K562 (cell line): ENCODE measurements around the gene ZNF275. TPM values are rescaled to one million over a fixed set of nuclear protein-coding genes. Genes with fewer than 3 reads are reported as not detected.
"Not testable (repeated sequence)": the region's sequence is repeated elsewhere in the genome, so short reads cannot be mapped to it uniquely, and the experiment has no call there.

Source experiments
- ATAC-seq: fragments of 200-7000 bp; cut with Tn5 transposase; 3 replicates; pipeline ENCODE4 v1.9.1; 2020; ENCODE audit warnings: moderate library complexity
- BruUV-seq: library from RNA; stranded (reverse); fragments of 400-500 nt; replicated peaks from 2 replicates; lab custom pipeline; 2021; lab: Mats Ljungman, UMichigan
- CTCF ChIA-PET: fragments of 300-600 bp; formaldehyde crosslinking; extraction: SDS; loops from one replicate; lab custom pipeline; 2021; ENCODE audit warnings: low intra/inter-chr PET ratio; lab: Yijun Ruan, JAX
- POLR2A ChIA-PET: fragments of 300-600, 350-650 bp; sonication (Branson Sonifier 250); formaldehyde crosslinking; extraction: SDS; loops from one replicate; lab custom pipeline; 2021; ENCODE audit warnings: antibody characterized with exemption, inconsistent platforms; lab: Yijun Ruan, JAX
- DNase-seq, 4 experiments: peaks; one replicate each; pipeline versions ENCODE4 v3.0.0 to v3.0.0-alpha.2; 2011 to 2018; ENCODE audit warnings: low spot score in 3 of 4, mixed read lengths in 3 of 4; ENCODE audit errors: extremely low read depth in 1 of 4
- FAIRE-seq: peaks from 2 replicates; lab custom pipeline; 2011; peaks lifted over from hg19 to GRCh38; lab: Jason Lieb, UNC
- H2AFZ ChIP-seq: 2 replicates; pipeline ENCODE4 v1.6.0; 2011; ENCODE audit warnings: low read depth, low read length, control low read depth, inconsistent platforms
- H3K27ac ChIP-seq: fragments of 200-600 bp; 3 replicates; pipeline ENCODE4 v1.8.0; 2011; ENCODE audit warnings: low read depth, mild to moderate bottlenecking, control low read depth, inconsistent platforms, low read length, moderate library complexity, mixed read lengths; ENCODE audit errors: extremely low read depth
- H3K27me3 ChIP-seq, 2 experiments: fragments of 300-600 bp in 1 of 2; 2 replicates in 1 of 2; 3 replicates in 1 of 2; pipeline versions ENCODE4 v1.6.0 to v1.8.0; 2011; ENCODE audit warnings: inconsistent platforms in 2 of 2, low read length in 2 of 2, mild to moderate bottlenecking in 1 of 2, mixed read lengths in 1 of 2, moderate library complexity in 1 of 2; ENCODE audit not compliant: control insufficient read depth in 2 of 2, insufficient read depth in 2 of 2
- H3K36me3 ChIP-seq: fragments of 300-600 bp; 3 replicates; pipeline ENCODE4 v1.8.0; 2011; ENCODE audit warnings: mild to moderate bottlenecking, low read length, inconsistent platforms; ENCODE audit not compliant: control insufficient read depth, insufficient read depth
- H3K4me1 ChIP-seq, 2 experiments: fragments of 200-600 bp in 1 of 2; replicated peaks in 1 of 2; 2 replicates in 1 of 2; 3 replicates in 1 of 2; pipeline versions ENCODE4 v1.5.1 to v1.8.0; 2011; ENCODE audit warnings: inconsistent platforms in 2 of 2, low read length in 2 of 2, mild to moderate bottlenecking in 1 of 2, mixed read lengths in 1 of 2, moderate library complexity in 1 of 2; ENCODE audit not compliant: control insufficient read depth in 2 of 2, insufficient read depth in 2 of 2
- H3K4me2 ChIP-seq: 2 replicates; pipeline ENCODE4 v1.6.1; 2011; ENCODE audit warnings: low read length, control low read depth, inconsistent platforms, mixed read lengths; ENCODE audit not compliant: insufficient read depth
- H3K4me3 ChIP-seq: fragments of 200-600 bp; sonication (generic), shearing (Covaris generic); 2 replicates; pipeline ENCODE4 v1.5.1; 2016; ENCODE audit warnings: control low read depth, inconsistent platforms
- H3K79me2 ChIP-seq: fragments of 200-600 bp; 3 replicates; pipeline ENCODE4 v1.8.0; 2011; ENCODE audit warnings: low read length, inconsistent platforms; ENCODE audit not compliant: control insufficient read depth, insufficient read depth
- H3K9ac ChIP-seq, 2 experiments: 2 replicates each; pipeline versions ENCODE4 v1.6.0 to v1.6.1; 2011; ENCODE audit warnings: low read depth in 2 of 2, low read length in 2 of 2, control low read depth in 1 of 2, inconsistent platforms in 1 of 2, mild to moderate bottlenecking in 1 of 2, mixed read lengths in 1 of 2; ENCODE audit not compliant: insufficient read depth in 1 of 2
- H3K9me1 ChIP-seq: one replicate; pipeline ENCODE4 v1.6.0; 2011; ENCODE audit warnings: inconsistent platforms, mild to moderate bottlenecking, low read length, moderate library complexity; ENCODE audit not compliant: control insufficient read depth, insufficient read depth
- H3K9me3 ChIP-seq: replicated peaks from 2 replicates; pipeline ENCODE4 v1.5.1; 2011; ENCODE audit warnings: low read depth, low read length, inconsistent platforms; ENCODE audit not compliant: control insufficient read depth, insufficient read depth
- H4K20me1 ChIP-seq: replicated peaks from 2 replicates; pipeline ENCODE4 v1.6.1; 2011; ENCODE audit warnings: low read length, inconsistent platforms, mixed read lengths; ENCODE audit not compliant: control insufficient read depth, insufficient read depth
- DACH1 ChIP-seq: fragments of 450-650 bp; IDR thresholded peaks from 2 replicates; pipeline ENCODE4 v1.6.1; 2018; ENCODE audit not compliant: partially characterized antibody
- MCM2 ChIP-seq: fragments of 450-650 bp; IDR thresholded peaks from 2 replicates; pipeline ENCODE4 v1.6.1; 2017; ENCODE audit warnings: low read depth, mild to moderate bottlenecking
- NR2C1 ChIP-seq, 2 experiments: fragments of 450-650 bp; IDR thresholded peaks; 2 replicates each; pipeline ENCODE4 v1.6.1; 2017; ENCODE audit warnings: mild to moderate bottlenecking in 2 of 2, antibody characterized with exemption in 1 of 2, inconsistent platforms in 1 of 2, missing compliant biosample characterization in 1 of 2, missing genetic modification characterization in 1 of 2
- PHF20 ChIP-seq: fragments of 450-650 bp; IDR thresholded peaks from 2 replicates; pipeline ENCODE4 v1.6.1; 2018; ENCODE audit not compliant: partially characterized antibody
- TAF7 ChIP-seq: fragments of 450-650 bp; IDR thresholded peaks from 2 replicates; pipeline ENCODE4 v1.6.1; 2016; ENCODE audit warnings: missing genetic modification characterization, missing compliant biosample characterization
- WHSC1 ChIP-seq: IDR thresholded peaks from one replicate; pipeline ENCODE4 v1.6.1; 2012; ENCODE audit warnings: low read length, control low read depth, inconsistent platforms
- ZNF347 ChIP-seq: fragments of 450-650 bp; formaldehyde crosslinking; IDR thresholded peaks from 2 replicates; pipeline ENCODE4 v1.4.0; 2020; ENCODE audit warnings: low read depth, mild to moderate bottlenecking, moderate library complexity
- WGBS: fragments of 100-300 bp; shearing (Covaris generic); methylation state at CpG from one replicate; pipeline ENCODE4 v1.1.6; 2016; ENCODE audit warnings: low coverage, mixed read lengths; ENCODE audit not compliant: insufficient coverage; ENCODE audit errors: missing lambda C conversion rate; 5-methylcytosine and 5-hydroxymethylcytosine counted together
- in situ Hi-C: fragments of 300-500 bp; cut with MboI; formaldehyde crosslinking; loops from 4 replicates; pipeline ENCODE4 v1.15.0; 2018; ENCODE audit warnings: inconsistent platforms, mixed read lengths
- intact Hi-C: fragments of 100-400 bp; cut with micrococcal nuclease; formaldehyde crosslinking; loops from 2 replicates; pipeline ENCODE4 v1.14.2; 2022
- polyA plus RNA-seq, 8 experiments: library from polyadenylated mRNA; depleted of rRNA in 4 of 8; stranded (reverse) in 5 of 8; unstranded in 3 of 8; fragments of >200 nt; fragmentation: Nextera tagmentation in 2 of 8; fragmentation: Illumina TruSeq in 1 of 8; extraction: Ambion mirVana in 2 of 8; extraction: Trizol in 1 of 8; gene quantifications; 2 replicates each; pipeline versions ENCODE4 v1.2.1 to v1.2.3, GENCODE V29; 2011 to 2014; ENCODE audit warnings: inconsistent platforms in 1 of 8, missing spikeins in 1 of 8
- total RNA-seq, 7 experiments: library from RNA; depleted of rRNA in 6 of 7; stranded (reverse); fragments of >200 nt in 6 of 7; fragmentation: Illumina TruSeq in 2 of 7; extraction: Trizol in 2 of 7; gene quantifications; 2 replicates each; pipeline versions ENCODE4 v1.2.1 to v1.2.3, GENCODE V29; 2011 to 2021; ENCODE audit warnings: low replicate concordance in 1 of 7
- TF ChIP-seq, protein P1 (sequence below), 2 experiments: fragments of 450-650 bp; IDR thresholded peaks; 2 replicates each; pipeline ENCODE4 v1.6.1; 2016

ZNF275 gene
- total and polyA plus RNA-seq, 9 of the 15 experiments (the other 6 are each of a cell fraction or from before 2014, with no cell fraction given) = 2.1 to 19.1 (median 12.0) TPM

DNA sequence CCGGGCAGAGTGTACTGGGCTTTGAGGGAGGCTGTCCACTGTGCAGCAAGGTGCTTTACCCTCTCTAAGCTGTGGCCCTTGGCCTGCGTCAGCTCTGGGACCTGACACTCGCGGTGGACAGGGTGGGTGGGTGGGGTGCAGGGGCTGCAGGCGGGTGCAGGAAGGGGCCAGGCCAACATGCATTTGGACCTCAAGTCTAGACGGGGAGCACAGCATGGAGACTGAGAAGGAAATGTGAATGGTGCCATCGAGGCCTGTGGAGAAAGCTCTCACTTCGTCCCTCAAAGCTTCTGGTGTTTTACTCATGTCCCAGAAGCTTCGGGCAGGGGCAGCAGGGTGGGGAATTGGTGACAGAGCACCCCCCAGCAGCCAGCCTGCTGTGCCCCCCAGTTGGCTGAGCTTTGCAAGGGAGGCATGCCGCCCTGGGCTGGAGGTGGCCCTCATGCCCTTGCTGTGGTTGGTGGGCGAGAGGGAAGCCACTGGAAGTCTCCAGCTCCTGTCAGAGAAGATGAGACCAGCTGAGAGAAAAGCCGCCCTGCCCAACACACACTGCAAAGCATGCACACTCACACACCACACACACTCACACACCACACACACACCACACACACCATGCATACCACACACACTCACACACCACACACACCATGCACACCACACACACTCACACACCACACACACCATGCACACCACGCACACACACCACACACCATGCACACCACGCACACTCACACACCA, 54.9 kb downstream of the ZNF275 start:
- no peak for TF ChIP-seq TAF7 (tag)
- no peak for TF ChIP-seq WHSC1
- TF ChIP-seq, protein P1, sequence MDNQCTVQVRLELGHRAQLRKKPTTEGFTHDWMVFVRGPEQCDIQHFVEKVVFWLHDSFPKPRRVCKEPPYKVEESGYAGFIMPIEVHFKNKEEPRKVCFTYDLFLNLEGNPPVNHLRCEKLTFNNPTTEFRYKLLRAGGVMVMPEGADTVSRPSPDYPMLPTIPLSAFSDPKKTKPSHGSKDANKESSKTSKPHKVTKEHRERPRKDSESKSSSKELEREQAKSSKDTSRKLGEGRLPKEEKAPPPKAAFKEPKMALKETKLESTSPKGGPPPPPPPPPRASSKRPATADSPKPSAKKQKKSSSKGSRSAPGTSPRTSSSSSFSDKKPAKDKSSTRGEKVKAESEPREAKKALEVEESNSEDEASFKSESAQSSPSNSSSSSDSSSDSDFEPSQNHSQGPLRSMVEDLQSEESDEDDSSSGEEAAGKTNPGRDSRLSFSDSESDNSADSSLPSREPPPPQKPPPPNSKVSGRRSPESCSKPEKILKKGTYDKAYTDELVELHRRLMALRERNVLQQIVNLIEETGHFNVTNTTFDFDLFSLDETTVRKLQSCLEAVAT (IDR thresholded peaks at IDR 0.05) = no peak
- no peak for TF ChIP-seq MCM2
- TF ChIP-seq ZNF347 (CRISPR knock-in tag) = no peak
- TF ChIP-seq PHF20 = no peak
- no peak for TF ChIP-seq NR2C1 (IDR thresholded peaks at IDR 0.05)
- no peak for TF ChIP-seq NR2C1 (tag; IDR thresholded peaks at IDR 0.05)
- TF ChIP-seq DACH1 = no peak
- no peak overlapping the region for H3K4me2 ChIP-seq
- no peaks in the 10 kb centered on the region for H3K79me2 ChIP-seq
- no peaks in the 10 kb centered on the region for H3K9me3 ChIP-seq
- in situ Hi-C loops (no loop called here), intact Hi-C loops (no loop called here)
- H3K9ac ChIP-seq = no peak overlapping the region
- no peaks in the 10 kb centered on the region for H3K9me1 ChIP-seq
- no peak overlapping the region for H3K4me3 ChIP-seq
- WGBS = 27% methylated on average over 10 of the region's 14 CpGs
- ChIA-PET CTCF (no interaction called here), POLR2A (interaction anchor here (0.7 kb wide), 1 partner anchor 52 kb away, joined by 3 read pairs; no protein-coding TSS in a partner anchor)
- H2AFZ ChIP-seq = no peak overlapping the region
- H4K20me1 ChIP-seq = no peaks in the 10 kb centered on the region
- DNase-seq (no peak), FAIRE-seq (no peak), ATAC-seq (no peak)
- H3K4me1 ChIP-seq = no peaks in the 10 kb centered on the region; a peak in 1 of 5 replicates
- H3K27me3 ChIP-seq = no peaks in the 10 kb centered on the region; a peak in 1 of 5 replicates
- no peaks in the 10 kb centered on the region for H3K36me3 ChIP-seq
- no TSS peak for BruUV-seq
- no peak overlapping the region for H3K27ac ChIP-seq

DNA sequence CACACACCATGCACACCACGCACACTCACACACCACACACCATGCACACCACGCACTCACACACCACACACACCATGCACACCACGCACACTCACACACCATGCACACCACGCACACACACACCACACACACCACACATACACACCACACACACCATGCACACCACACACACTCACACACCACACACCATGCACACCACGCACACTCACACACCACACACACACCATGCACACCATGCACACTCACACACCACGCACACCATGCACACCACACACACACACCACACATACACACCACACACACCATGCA, 55.5 kb downstream of the ZNF275 start:
- ATAC-seq, FAIRE-seq, H3K4me2 ChIP-seq, CTCF ChIA-PET, H3K9ac ChIP-seq, H3K27me3 ChIP-seq, H2AFZ ChIP-seq, DNase-seq, H4K20me1 ChIP-seq, H3K79me2 ChIP-seq, H3K36me3 ChIP-seq, H3K9me3 ChIP-seq, H3K27ac ChIP-seq, POLR2A ChIA-PET, intact Hi-C loops, in situ Hi-C loops, H3K4me1 ChIP-seq, H3K9me1 ChIP-seq, H3K4me3 ChIP-seq, BruUV-seq: not testable (repeated sequence)
- 0% methylated on average over 1 of the region's 6 CpGs for WGBS
